Sigmoid colon (tissue), 7 donors: ENCODE results near the gene IQGAP2. TPM values are rescaled to one million over a fixed set of nuclear protein-coding genes. Genes with fewer than 3 reads are reported as not detected.

Source experiments
- DNase-seq: peaks from one replicate; pipeline ENCODE4 v3.0.0-alpha.2; 2019
- H3K27ac ChIP-seq, 4 donors: fragments of 200-600 bp; sonication (generic); one replicate each; pipeline ENCODE4 v1.5.1; 2016 to 2019; ENCODE audit warnings: mild to moderate bottlenecking in 1 of 4
- H3K27me3 ChIP-seq, 3 donors: fragments of 200-600 bp; sonication (generic); one replicate each; pipeline ENCODE4 v1.5.1; 2019; ENCODE audit warnings: mild to moderate bottlenecking in 1 of 3
- H3K36me3 ChIP-seq, 4 donors: fragments of 200-600 bp; sonication (generic); one replicate each; pipeline ENCODE4 v1.5.1; 2016 to 2019
- H3K4me1 ChIP-seq, 4 donors: fragments of 200-600 bp; sonication (generic); one replicate each; pipeline ENCODE4 v1.5.1; 2017 to 2019
- H3K4me3 ChIP-seq, 4 donors: fragments of 200-600 bp; sonication (generic); one replicate each; pipeline ENCODE4 v1.5.1; 2017 to 2019; ENCODE audit warnings: mild to moderate bottlenecking in 2 of 4, moderate library complexity in 1 of 4
- H3K9me3 ChIP-seq, 4 donors: fragments of 200-600 bp in 3 of 4; sonication (generic) in 3 of 4; one replicate each; pipeline versions ENCODE4 v1.5.1 to v1.6.1; 2013 to 2019
- CTCF ChIP-seq, 4 experiments: fragments of 450-650 bp in 3 of 4; fragments of 200-600 bp in 1 of 4; IDR thresholded peaks; one replicate each; pipeline ENCODE4 v1.5.1; 2016 to 2019; ENCODE audit warnings: antibody characterized with exemption in 4 of 4, mild to moderate bottlenecking in 3 of 4, moderate library complexity in 2 of 4
- EP300 ChIP-seq, 4 donors: sonication (generic); formaldehyde crosslinking; IDR thresholded peaks; one replicate each; pipeline ENCODE4 v1.6.1; 2017; ENCODE audit warnings: antibody characterized with exemption in 4 of 4
- POLR2A ChIP-seq, 2 donors: fragments of 450-650 bp; IDR thresholded peaks; one replicate each; pipeline ENCODE4 v1.6.1; 2016; ENCODE audit warnings: antibody characterized with exemption in 2 of 2, mild to moderate bottlenecking in 2 of 2, moderate library complexity in 2 of 2
- POLR2AphosphoS5 ChIP-seq, 4 donors: sonication (generic); formaldehyde crosslinking; IDR thresholded peaks; one replicate each; pipeline ENCODE4 v1.6.1; 2017; ENCODE audit warnings: antibody characterized with exemption in 4 of 4
- WGBS, 2 donors: extraction: QIAGEN DNeasy Blood & Tissue Kit; methylation state at CpG; one replicate each; pipeline ENCODE4 v1.1.7; 2013; 5-methylcytosine and 5-hydroxymethylcytosine counted together
- intact Hi-C: fragments of 100-400 bp; cut with DNase I; formaldehyde crosslinking; loops from one replicate; pipeline ENCODE4 v1.15.1; 2023
- polyA plus RNA-seq, 3 donors: library from polyadenylated mRNA; stranded (reverse); fragments of 200-250 nt; gene quantifications; one replicate each; pipeline ENCODE4 v1.2.3, GENCODE V29; 2013
- total RNA-seq, 4 donors: library from RNA; depleted of rRNA; stranded (reverse); fragments of >200 nt; gene quantifications; one replicate each; pipeline ENCODE4 v1.1.0, GENCODE V29; 2016
- donor health status: healthy with polysubstance abuse.
- donor health status: Bipolar disorder and iron deficiency.
- donor health status: healthy.

IQGAP2 gene
- total and polyA plus RNA-seq, 7 donors, result 15.0 to 85.3 (median 24.6) TPM

GRCh38 chr5:76415855-76416254 lies 12.8 kb downstream of the IQGAP2 start:
- H3K27ac ChIP-seq, result no peak overlapping the region
- intact Hi-C loops, result no loop called here
- no peaks in the 10 kb centered on the region for H3K4me1 ChIP-seq
- TF ChIP-seq CTCF (IDR thresholded peaks at IDR 0.05) (no peak), POLR2AphosphoS5 (IDR thresholded peaks at IDR 0.05) (no peak), EP300 (IDR thresholded peaks at IDR 0.05) (no peak), POLR2A (IDR thresholded peaks at IDR 0.05) (no peak)
- WGBS, 2 donors, result 92 to 94% methylated on average over 2 of the region's 2 CpGs
- no peak for DNase-seq
- H3K4me3 ChIP-seq, result no peak overlapping the region
- H3K9me3 ChIP-seq, result no peaks in the 10 kb centered on the region
- H3K36me3 ChIP-seq, result no peaks in the 10 kb centered on the region
- H3K27me3 ChIP-seq, result no peaks in the 10 kb centered on the region

- Histone ChIP-seq H3K9me3 (no peaks in the 10 kb centered on the region), H3K36me3 (no peaks in the 10 kb centered on the region), H3K4me1 (no peaks in the 10 kb centered on the region), H3K4me3 (no peak overlapping the region), H3K27ac (no peak overlapping the region), H3K27me3 (no peaks in the 10 kb centered on the region)
- no peak for DNase-seq
- intact Hi-C loops, result no loop called here
- TF ChIP-seq CTCF (IDR thresholded peaks at IDR 0.05), result no peak
- TF ChIP-seq EP300 (IDR thresholded peaks at IDR 0.05), result no peak
- no peak for TF ChIP-seq POLR2AphosphoS5 (IDR thresholded peaks at IDR 0.05)
- TF ChIP-seq POLR2A (IDR thresholded peaks at IDR 0.05), result no peak
- WGBS, 2 donors, result 97 to 100% methylated on average over 1 of the region's 1 CpG
Measured at GRCh38 chr5:76419597-76420298, 16.7 kb downstream of the IQGAP2 start.

- Histone ChIP-seq H3K36me3 (no peaks in the 10 kb centered on the region), H3K4me3 (no peak overlapping the region), H3K9me3 (no peaks in the 10 kb centered on the region), H3K4me1 (no peaks in the 10 kb centered on the region), H3K27me3 (no peaks in the 10 kb centered on the region), H3K27ac (no peak overlapping the region)
- intact Hi-C loops, result no loop called here
- TF ChIP-seq POLR2AphosphoS5 (IDR thresholded peaks at IDR 0.05) (no peak), POLR2A (IDR thresholded peaks at IDR 0.05) (no peak), EP300 (IDR thresholded peaks at IDR 0.05) (no peak), CTCF (IDR thresholded peaks at IDR 0.05) (no peak)
- DNase-seq, result no peak
- WGBS, 2 donors, result 83 to 92% methylated on average over 4 of the region's 4 CpGs
Measured at GRCh38 chr5:76422227-76422626, 19.1 kb downstream of the IQGAP2 start.

- H3K4me1 ChIP-seq, result no peaks in the 10 kb centered on the region
- WGBS, 2 donors, result 95 to 98% methylated on average over 3 of the region's 3 CpGs
- intact Hi-C loops, result no loop called here
- H3K27me3 ChIP-seq, result no peaks in the 10 kb centered on the region
- H3K4me3 ChIP-seq, result no peak overlapping the region
- no peak for DNase-seq
- no peak for TF ChIP-seq CTCF (IDR thresholded peaks at IDR 0.05)
- TF ChIP-seq EP300 (IDR thresholded peaks at IDR 0.05), result no peak
- no peak for TF ChIP-seq POLR2AphosphoS5 (IDR thresholded peaks at IDR 0.05)
- no peak for TF ChIP-seq POLR2A (IDR thresholded peaks at IDR 0.05)
- H3K27ac ChIP-seq, result no peak overlapping the region
- H3K36me3 ChIP-seq, result no peaks in the 10 kb centered on the region
- no peaks in the 10 kb centered on the region for H3K9me3 ChIP-seq
Measured at GRCh38 chr5:76422742-76423141, 19.7 kb downstream of the IQGAP2 start.

- Histone ChIP-seq H3K9me3 (no peaks in the 10 kb centered on the region), H3K27ac (no peak overlapping the region), H3K36me3 (no peaks in the 10 kb centered on the region), H3K27me3 (no peaks in the 10 kb centered on the region), H3K4me3 (no peak overlapping the region), H3K4me1 (no peaks in the 10 kb centered on the region)
- intact Hi-C loops, result no loop called here
- TF ChIP-seq POLR2A (IDR thresholded peaks at IDR 0.05) (no peak), POLR2AphosphoS5 (IDR thresholded peaks at IDR 0.05) (no peak), CTCF (IDR thresholded peaks at IDR 0.05) (no peak), EP300 (IDR thresholded peaks at IDR 0.05) (no peak)
- DNase-seq, result no peak
- WGBS, 2 donors, result 40 to 59% methylated on average over 4 of the region's 4 CpGs
Measured at GRCh38 chr5:76425146-76425545, 22.1 kb downstream of the IQGAP2 start.
